SU-DHL-6 (cell line): Measurements from ENCODE around the gene ARHGAP10.

Source experiments
- CTCF ChIP-seq: fragments of 200-600 bp; sonication (generic); IDR thresholded peaks from one replicate; pipeline ENCODE4 v1.5.1; 2017; ENCODE audit warnings: antibody characterized with exemption, mild to moderate bottlenecking, low read length, moderate library complexity; ENCODE audit not compliant: insufficient read depth, poor library complexity, severe bottlenecking
- EZH2phosphoT487 ChIP-seq: fragments of 200-600 bp; sonication (generic), shearing (Covaris generic); conservative IDR thresholded peaks from 2 replicates; pipeline ENCODE4 v1.6.1; 2018; ENCODE audit warnings: mild to moderate bottlenecking, antibody characterized with exemption, low read length, moderate library complexity, mixed read lengths

GRCh38 chr4:147984065-147984777 is 252.3 kb downstream of the ARHGAP10 start:
- peak; percentile 86 for TF ChIP-seq CTCF
- TF ChIP-seq EZH2phosphoT487 = no peak
